H9 (cell line): ENCODE measurements around the gene LOXL1. TPM values are rescaled to one million over a fixed set of nuclear protein-coding genes. Genes with fewer than 3 reads are reported as not detected.

ENCODE experiments used
- DNase-seq: peaks from one replicate; pipeline ENCODE4 v3.0.0-alpha.2; 2017
- H2AFZ ChIP-seq: one replicate; pipeline ENCODE4 v1.6.1; 2013; ENCODE audit warnings: mild to moderate bottlenecking, low read length, control low read depth, moderate library complexity
- H2AK5ac ChIP-seq: 2 replicates; pipeline ENCODE4 v1.6.1; 2013; ENCODE audit warnings: low read length, control low read depth, mixed read lengths; ENCODE audit not compliant: insufficient read length
- H2BK120ac ChIP-seq: one replicate; pipeline ENCODE4 v1.6.1; 2013; ENCODE audit warnings: low read depth, mild to moderate bottlenecking, low read length, control low read depth, inconsistent platforms; ENCODE audit not compliant: poor library complexity, severe bottlenecking
- H2BK12ac ChIP-seq: 2 replicates; pipeline ENCODE4 v1.6.1; 2013; ENCODE audit warnings: low read length, control low read depth, mixed read lengths, low read depth; ENCODE audit not compliant: insufficient read length
- H2BK15ac ChIP-seq: 2 replicates; pipeline ENCODE4 v1.6.1; 2013; ENCODE audit warnings: low read depth, low read length, control low read depth
- H2BK20ac ChIP-seq: one replicate; pipeline ENCODE4 v1.6.1; 2013; ENCODE audit warnings: low read depth, mild to moderate bottlenecking, low read length, control low read depth, inconsistent platforms; ENCODE audit not compliant: poor library complexity, severe bottlenecking
- H2BK5ac ChIP-seq: 2 replicates; pipeline ENCODE4 v1.6.1; 2013; ENCODE audit warnings: low read length, control low read depth, mixed read lengths; ENCODE audit not compliant: insufficient read length
- H3K14ac ChIP-seq: 2 replicates; pipeline ENCODE4 v1.6.1; 2013; ENCODE audit warnings: low read length, control low read depth; ENCODE audit not compliant: insufficient read depth
- H3K18ac ChIP-seq: 2 replicates; pipeline ENCODE4 v1.6.1; 2013; ENCODE audit warnings: low read depth, mild to moderate bottlenecking, mixed read lengths, low read length, control low read depth; ENCODE audit not compliant: insufficient read length
- H3K23ac ChIP-seq: 2 replicates; pipeline ENCODE4 v1.6.1; 2013; ENCODE audit warnings: low read length, control low read depth, mixed read lengths, low read depth; ENCODE audit not compliant: insufficient read length
- H3K23me2 ChIP-seq: 2 replicates; pipeline ENCODE4 v1.6.1; 2013; ENCODE audit warnings: low read depth, mild to moderate bottlenecking, mixed read lengths, low read length, control low read depth; ENCODE audit not compliant: insufficient read length, poor library complexity, severe bottlenecking
- H3K27ac ChIP-seq: 2 replicates; pipeline ENCODE4 v1.5.1; 2013; ENCODE audit warnings: low read length, control low read depth, mixed read lengths, low read depth; ENCODE audit not compliant: insufficient read length
- H3K27me3 ChIP-seq: 2 replicates; pipeline ENCODE4 v1.6.1; 2013; ENCODE audit warnings: low read length, control low read depth, inconsistent platforms; ENCODE audit not compliant: insufficient read depth
- H3K4ac ChIP-seq: 2 replicates; pipeline ENCODE4 v1.6.1; 2013; ENCODE audit warnings: low read depth, mild to moderate bottlenecking, control low read depth, inconsistent platforms, low read length, moderate library complexity
- H3K4me1 ChIP-seq: 2 replicates; pipeline ENCODE4 v1.6.1; 2013; ENCODE audit warnings: low read length, control low read depth, inconsistent platforms; ENCODE audit not compliant: insufficient read depth
- H3K4me2 ChIP-seq: 2 replicates; pipeline ENCODE4 v1.6.1; 2013; ENCODE audit warnings: low read length, control low read depth, mixed read lengths; ENCODE audit not compliant: insufficient read length, insufficient read depth
- H3K56ac ChIP-seq: 2 replicates; pipeline ENCODE4 v1.6.1; 2013; ENCODE audit warnings: low read depth, mild to moderate bottlenecking, mixed read lengths, low read length, control low read depth; ENCODE audit not compliant: insufficient read length
- H3K79me1 ChIP-seq: 2 replicates; pipeline ENCODE4 v1.6.1; 2013; ENCODE audit warnings: low read depth, mild to moderate bottlenecking, moderate library complexity, low read length, control low read depth, inconsistent platforms; ENCODE audit not compliant: insufficient read depth, poor library complexity, severe bottlenecking
- H3K79me2 ChIP-seq: 2 replicates; pipeline ENCODE4 v1.6.1; 2013; ENCODE audit warnings: low read length, control low read depth, inconsistent platforms; ENCODE audit not compliant: insufficient read depth
- H3K9ac ChIP-seq: 2 replicates; pipeline ENCODE4 v1.6.1; 2013; ENCODE audit warnings: low read length, control low read depth, mixed read lengths; ENCODE audit not compliant: insufficient read length; ENCODE audit errors: extremely low read depth
- H3K9me3 ChIP-seq: one replicate; pipeline ENCODE4 v1.6.1; 2013; ENCODE audit warnings: low read depth, low read length, inconsistent platforms; ENCODE audit not compliant: control insufficient read depth
- H3T11ph ChIP-seq: one replicate; pipeline ENCODE4 v1.6.1; 2013; ENCODE audit warnings: mild to moderate bottlenecking, low read length, control low read depth, inconsistent platforms
- H4K20me1 ChIP-seq: one replicate; pipeline ENCODE4 v1.6.1; 2013; ENCODE audit not compliant: control insufficient read depth, insufficient read length, insufficient read depth
- H4K5ac ChIP-seq: 2 replicates; pipeline ENCODE4 v1.6.1; 2013; ENCODE audit warnings: low read depth, mild to moderate bottlenecking, mixed read lengths, low read length, control low read depth; ENCODE audit not compliant: insufficient read length
- H4K8ac ChIP-seq: replicated peaks from 2 replicates; pipeline ENCODE4 v1.6.1; 2013; ENCODE audit warnings: low read length, control low read depth, mixed read lengths, low read depth; ENCODE audit not compliant: insufficient read length
- H4K91ac ChIP-seq: 2 replicates; pipeline ENCODE4 v1.6.1; 2013; ENCODE audit warnings: low read depth, mild to moderate bottlenecking, moderate library complexity, mixed read lengths, low read length, control low read depth; ENCODE audit not compliant: insufficient read length
- H3K27ac Mint-ChIP-seq, 3 experiments: 2 replicates in 2 of 3; 3 replicates in 1 of 3; pipeline ENCODE4 v1.8.0; 2020 to 2021; ENCODE audit warnings: mixed read lengths in 3 of 3, mild to moderate bottlenecking in 1 of 3, moderate library complexity in 1 of 3
- H3K27me3 Mint-ChIP-seq: 2 replicates; pipeline ENCODE4 v1.8.0; 2021; ENCODE audit warnings: low read depth, mild to moderate bottlenecking, moderate library complexity, mixed read lengths
- H3K36me3 Mint-ChIP-seq, 3 experiments: 2 replicates in 2 of 3; 3 replicates in 1 of 3; pipeline ENCODE4 v1.8.0; 2020 to 2021; ENCODE audit warnings: low read depth in 3 of 3, mixed read lengths in 3 of 3; ENCODE audit not compliant: insufficient read depth in 1 of 3
- H3K4me1 Mint-ChIP-seq, 2 experiments: 2 replicates each; pipeline ENCODE4 v1.8.0; 2020; ENCODE audit warnings: mixed read lengths in 2 of 2
- H3K4me3 Mint-ChIP-seq, 2 experiments: 2 replicates in 1 of 2; 3 replicates in 1 of 2; pipeline ENCODE4 v1.8.0; 2020 to 2021; ENCODE audit warnings: mild to moderate bottlenecking in 2 of 2, mixed read lengths in 2 of 2, moderate library complexity in 1 of 2
- H3K9me3 Mint-ChIP-seq, 2 experiments: 2 replicates in 1 of 2; 3 replicates in 1 of 2; pipeline ENCODE4 v1.8.0; 2020; ENCODE audit warnings: mild to moderate bottlenecking in 2 of 2, mixed read lengths in 2 of 2, moderate library complexity in 1 of 2
- CTCF ChIP-seq: fragments of 200-600 bp; sonication (generic); conservative IDR thresholded peaks from 3 replicates; pipeline ENCODE4 v1.8.0; 2021; ENCODE audit warnings: antibody characterized with exemption, mild to moderate bottlenecking
- WGBS: extraction: QIAGEN DNeasy Blood & Tissue Kit; methylation state at CpG from one replicate; pipeline ENCODE4 v1.1.7; 2013; ENCODE audit warnings: missing lambda C conversion rate, low lambda C conversion rate, mixed read lengths; ENCODE audit not compliant: insufficient read length; ENCODE audit errors: extremely low coverage; 5-methylcytosine and 5-hydroxymethylcytosine counted together
- total RNA-seq: library from RNA; stranded (reverse); gene quantifications from 2 replicates; pipeline ENCODE4 v1.2.1, GENCODE V29; 2021

LOXL1 gene
- total RNA-seq, 1 experiment from 2014 or later: 9.1 TPM

GRCh38 chr15:73947651-73948050 is 21.4 kb downstream of the LOXL1 start:
- H3K4me2 ChIP-seq: no peak overlapping the region
- H4K91ac ChIP-seq: no peak overlapping the region
- H4K8ac ChIP-seq: no peak overlapping the region
- no peak overlapping the region for H3K27ac ChIP-seq
- no CpG with 5 or more reads among the region's 9 CpGs for WGBS
- no peak overlapping the region for H3K4ac ChIP-seq
- H3K23me2 ChIP-seq: no peaks in the 10 kb centered on the region
- H2AK5ac ChIP-seq: no peak overlapping the region
- no peak overlapping the region for H3T11ph ChIP-seq
- H4K20me1 ChIP-seq: no peaks in the 10 kb centered on the region
- H2BK15ac ChIP-seq: no peak overlapping the region
- no peak overlapping the region for H3K18ac ChIP-seq
- no peaks in the 10 kb centered on the region for H3K27me3 ChIP-seq
- peaks cover 9 to 20% of the 10 kb centered on the region in 2 experiments for H3K4me1 Mint-ChIP-seq
- H3K23ac ChIP-seq: no peak overlapping the region
- H3K14ac ChIP-seq: no peak overlapping the region
- H3K9ac ChIP-seq: no peak overlapping the region
- no peaks in the 10 kb centered on the region for H3K79me1 ChIP-seq
- H3K27ac Mint-ChIP-seq: no peak overlapping the region
- no peaks in the 10 kb centered on the region for H3K79me2 ChIP-seq
- H3K36me3 Mint-ChIP-seq: no peaks in the 10 kb centered on the region; a peak in 1 of 7 replicates
- H2BK5ac ChIP-seq: no peak overlapping the region
- no peaks in the 10 kb centered on the region for H3K9me3 ChIP-seq
- H3K56ac ChIP-seq: no peak overlapping the region
- peaks cover 12% of the 10 kb centered on the region for H3K27me3 Mint-ChIP-seq
- no peak overlapping the region for H2BK20ac ChIP-seq
- no peak for DNase-seq
- no peak overlapping the region for H4K5ac ChIP-seq
- H2BK12ac ChIP-seq: no peak overlapping the region
- no peak overlapping the region for H3K4me3 Mint-ChIP-seq
- H3K4me1 ChIP-seq: no peaks in the 10 kb centered on the region
- no peak for TF ChIP-seq CTCF
- no peaks in the 10 kb centered on the region for H3K9me3 Mint-ChIP-seq
- no peak overlapping the region for H2BK120ac ChIP-seq
- H2AFZ ChIP-seq: no peak overlapping the region
